ENCODE data around the gene TRAF3.

Gene TRAF3

GRCh38 chr14:102902523-102903247, 125.4 kb downstream of the TRAF3 start:
- Histone ChIP-seq H3K9ac (ENCODE audit: low read depth, low read length) (no peak overlapping the region), H3K9me3 (ENCODE audit: insufficient read depth, low read length, severe bottlenecking) (no peaks in the 10 kb centered on the region), H3K27me3 (ENCODE audit: insufficient read depth, low read length, poor library complexity) (no peaks in the 10 kb centered on the region), H3K4me2 (ENCODE audit: insufficient read depth, low read length) (no peak overlapping the region), H3K36me3 (ENCODE audit: insufficient read depth, low read length) (peaks cover 73% of the 10 kb centered on the region), H4K20me1 (ENCODE audit: insufficient read depth, low read length) (no peaks in the 10 kb centered on the region), H3K4me3 (ENCODE audit: low read depth in 1 of 2, low read length in 2 of 2) (no peak overlapping the region), H3K79me2 (ENCODE audit: insufficient read depth, low read length) (no peaks in the 10 kb centered on the region), H3K4me1 (ENCODE audit: insufficient read depth, low read length) (no peaks in the 10 kb centered on the region), H2AFZ (ENCODE audit: low read depth, low read length) (no peak overlapping the region), H3K27ac (ENCODE audit: low read length) (no peak overlapping the region)
- DNase-seq: no peak
- no peak for TF ChIP-seq EZH2 (IDR thresholded peaks at IDR 0.05; ENCODE audit: borderline replicate concordance, low read depth, low read length, severe bottlenecking)
- TF ChIP-seq CTCF (IDR thresholded peaks at IDR 0.05; ENCODE audit: borderline replicate concordance, extremely low read depth, low read length, poor library complexity, severe bottlenecking): no peak
- no peak for ATAC-seq (ENCODE audit: insufficient read depth, low read depth)

- Histone ChIP-seq H3K27me3 (ENCODE audit: insufficient read depth, low read length, poor library complexity) (no peaks in the 10 kb centered on the region), H4K20me1 (ENCODE audit: insufficient read depth, low read length) (peaks cover 2% of the 10 kb centered on the region; the same call in 1 of the 2 replicates), H3K79me2 (ENCODE audit: insufficient read depth, low read length) (no peaks in the 10 kb centered on the region), H3K9ac (ENCODE audit: low read depth, low read length) (no peak overlapping the region), H3K27ac (ENCODE audit: low read length) (no peak overlapping the region), H3K4me1 (ENCODE audit: insufficient read depth, low read length) (no peaks in the 10 kb centered on the region), H3K9me3 (ENCODE audit: insufficient read depth, low read length, severe bottlenecking) (no peaks in the 10 kb centered on the region), H2AFZ (ENCODE audit: low read depth, low read length) (no peak overlapping the region), H3K4me2 (ENCODE audit: insufficient read depth, low read length) (no peak overlapping the region), H3K36me3 (ENCODE audit: insufficient read depth, low read length) (peaks cover 71% of the 10 kb centered on the region), H3K4me3 (ENCODE audit: low read depth in 1 of 2, low read length in 2 of 2) (no peak overlapping the region)
- DNase-seq (no peak), ATAC-seq (ENCODE audit: insufficient read depth, low read depth) (no peak)
- TF ChIP-seq CTCF (IDR thresholded peaks at IDR 0.05; ENCODE audit: borderline replicate concordance, extremely low read depth, low read length, poor library complexity, severe bottlenecking) (no peak), EZH2 (IDR thresholded peaks at IDR 0.05; ENCODE audit: borderline replicate concordance, low read depth, low read length, severe bottlenecking) (no peak)
These were observed 126.1 kb downstream of the TRAF3 start for GRCh38 chr14:102903248-102903888.

- no peak for DNase-seq
- Histone ChIP-seq H2AFZ (ENCODE audit: low read depth, low read length) (no peak overlapping the region), H3K4me2 (ENCODE audit: insufficient read depth, low read length) (no peak overlapping the region), H3K27me3 (ENCODE audit: insufficient read depth, low read length, poor library complexity) (no peaks in the 10 kb centered on the region), H4K20me1 (ENCODE audit: insufficient read depth, low read length) (peaks cover 6% of the 10 kb centered on the region), H3K4me3 (ENCODE audit: low read depth in 1 of 2, low read length in 2 of 2) (no peak overlapping the region), H3K4me1 (ENCODE audit: insufficient read depth, low read length) (no peaks in the 10 kb centered on the region), H3K36me3 (ENCODE audit: insufficient read depth, low read length) (peaks cover 67% of the 10 kb centered on the region), H3K9me3 (ENCODE audit: insufficient read depth, low read length, severe bottlenecking) (no peaks in the 10 kb centered on the region), H3K79me2 (ENCODE audit: insufficient read depth, low read length) (no peaks in the 10 kb centered on the region), H3K27ac (ENCODE audit: low read length) (no peak overlapping the region), H3K9ac (ENCODE audit: low read depth, low read length) (no peak overlapping the region)
- no peak for TF ChIP-seq EZH2 (IDR thresholded peaks at IDR 0.05; ENCODE audit: borderline replicate concordance, low read depth, low read length, severe bottlenecking)
- no peak for TF ChIP-seq CTCF (IDR thresholded peaks at IDR 0.05; ENCODE audit: borderline replicate concordance, extremely low read depth, low read length, poor library complexity, severe bottlenecking)
- no peak for ATAC-seq (ENCODE audit: insufficient read depth, low read depth)
These were observed 126.8 kb downstream of the TRAF3 start for GRCh38 chr14:102903889-102904512.

All from DND-41 (cell line).